PC-3 (cell line): ENCODE results near the gene CD8A.

Source experiments
- CTCF ChIP-seq: fragments of 300-600 bp; sonication (generic); conservative IDR thresholded peaks from 2 replicates; pipeline ENCODE4 v1.5.1; 2017; ENCODE audit warnings: antibody characterized with exemption, low read depth, mild to moderate bottlenecking, low read length
- EZH2 ChIP-seq: fragments of 300-600 bp; sonication (generic); IDR thresholded peaks from one replicate; pipeline ENCODE4 v1.6.1; 2017; ENCODE audit warnings: antibody characterized with exemption, mild to moderate bottlenecking, low read length; ENCODE audit not compliant: unreplicated experiment
- EZH2phosphoT487 ChIP-seq: fragments of 300-600 bp; sonication (generic); IDR thresholded peaks from 2 replicates; pipeline ENCODE4 v1.6.1; 2018; ENCODE audit warnings: mild to moderate bottlenecking, antibody characterized with exemption, low read length, borderline replicate concordance

- TF ChIP-seq CTCF, result no peak
- no peak for TF ChIP-seq EZH2
- no peak for TF ChIP-seq EZH2phosphoT487
These were observed 32.1 kb upstream of the CD8A start for GRCh38 chr2:86822668-86823345.
